ENCODE measurements around the gene ACTR5.

ACTR5 gene

DNA sequence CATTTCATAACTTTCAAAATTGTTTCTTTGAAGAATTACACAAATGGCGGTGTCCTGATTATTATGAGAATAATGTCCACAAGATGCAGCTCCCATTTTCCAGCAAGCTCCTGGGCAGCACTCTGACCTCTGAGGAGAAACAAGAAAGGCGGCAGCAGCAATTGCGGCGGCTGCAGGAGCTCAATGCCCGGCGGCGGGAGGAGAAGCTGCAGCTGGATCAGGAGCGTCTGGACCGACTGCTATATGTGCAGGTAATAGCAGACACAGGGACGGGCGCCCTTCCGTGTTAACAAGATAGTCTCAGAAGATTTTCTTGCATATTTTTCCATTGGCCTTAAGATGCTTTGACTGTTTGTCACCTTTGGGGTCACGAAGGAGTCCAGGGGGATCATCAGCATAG lies 6.7 kb downstream of the ACTR5 start:
- no peak for FAIRE-seq
- no peak for TF ChIP-seq POLR2A (IDR thresholded peaks at IDR 0.05; ENCODE audit: low read depth, low read length)
- no peak for TF ChIP-seq TAF1 (IDR thresholded peaks at IDR 0.05; ENCODE audit: borderline replicate concordance, low read depth, low read length)
- no peak for TF ChIP-seq POLR2AphosphoS5 (IDR thresholded peaks at IDR 0.05; ENCODE audit: low read depth, low read length)
- no peak for DNase-seq (ENCODE audit: insufficient read length)

DNA sequence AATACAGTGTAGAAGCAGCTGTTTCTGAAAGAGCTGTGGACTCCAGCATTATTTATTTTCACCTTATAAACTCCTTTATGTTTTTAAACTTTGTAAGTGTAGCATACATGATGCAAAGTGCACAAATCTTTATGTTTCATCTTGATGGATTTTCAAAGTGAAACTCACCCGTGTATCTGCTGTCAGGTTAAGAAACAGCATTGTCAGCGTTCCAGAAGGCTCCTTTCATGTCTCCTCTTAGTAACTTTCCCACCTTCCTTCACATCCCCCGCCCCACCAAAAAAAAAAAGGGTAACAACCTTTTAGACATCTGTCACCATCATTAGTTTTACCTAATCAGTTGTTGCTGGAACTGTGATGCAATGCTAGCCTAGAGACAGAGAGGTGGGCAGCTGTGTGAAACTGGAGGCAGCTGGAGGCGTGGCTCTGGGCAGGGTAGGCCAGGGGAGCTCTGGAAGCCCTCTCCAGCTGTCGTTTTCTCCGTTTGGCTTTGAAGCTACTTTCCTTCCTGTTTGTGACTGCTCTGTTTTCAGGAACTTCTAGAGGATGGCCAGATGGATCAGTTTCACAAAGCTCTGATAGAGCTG lies 7.2 kb downstream of the ACTR5 start:
- TF ChIP-seq TAF1 (IDR thresholded peaks at IDR 0.05; ENCODE audit: borderline replicate concordance, low read depth, low read length) (no peak), POLR2AphosphoS5 (IDR thresholded peaks at IDR 0.05; ENCODE audit: low read depth, low read length) (no peak), POLR2A (IDR thresholded peaks at IDR 0.05; ENCODE audit: low read depth, low read length) (no peak)
- no peak for FAIRE-seq
- no peak for DNase-seq (ENCODE audit: insufficient read length)

DNA sequence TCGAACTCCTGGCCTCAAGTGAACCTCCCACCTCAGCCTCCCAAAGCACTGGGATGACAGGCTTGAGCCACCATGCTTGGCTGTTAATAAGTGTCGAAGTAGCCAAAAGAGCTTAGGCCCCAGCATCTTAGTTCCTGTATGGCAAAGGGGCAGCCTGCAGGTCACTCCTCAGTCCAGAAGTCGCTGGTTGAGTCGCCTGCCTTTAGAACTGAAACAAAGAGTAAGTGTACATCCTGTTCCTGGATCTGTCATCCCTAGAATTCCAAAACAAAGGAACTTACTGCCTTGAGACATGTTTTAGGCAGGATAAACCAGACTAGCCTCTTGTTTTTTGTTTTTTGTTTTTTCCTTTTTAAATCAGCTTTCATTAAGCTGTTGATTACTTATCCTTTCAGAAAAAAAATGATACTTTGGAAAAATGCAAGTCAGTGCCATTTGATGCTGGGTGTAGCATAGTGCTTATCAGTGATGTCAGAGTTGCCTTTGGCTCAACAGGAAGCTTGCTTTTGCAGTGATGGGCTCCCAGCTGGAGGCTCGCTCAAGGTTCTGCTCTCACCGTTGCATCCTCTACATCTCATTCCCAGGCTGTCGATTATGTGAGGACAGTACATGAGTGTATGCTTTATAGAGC lies 9.0 kb downstream of the ACTR5 start:
- no peak for TF ChIP-seq POLR2A (IDR thresholded peaks at IDR 0.05; ENCODE audit: low read depth, low read length)
- TF ChIP-seq TAF1 (IDR thresholded peaks at IDR 0.05; ENCODE audit: borderline replicate concordance, low read depth, low read length) = no peak
- TF ChIP-seq POLR2AphosphoS5 (IDR thresholded peaks at IDR 0.05; ENCODE audit: low read depth, low read length) = no peak
- FAIRE-seq (no peak), DNase-seq (ENCODE audit: insufficient read length) (no peak)

DNA sequence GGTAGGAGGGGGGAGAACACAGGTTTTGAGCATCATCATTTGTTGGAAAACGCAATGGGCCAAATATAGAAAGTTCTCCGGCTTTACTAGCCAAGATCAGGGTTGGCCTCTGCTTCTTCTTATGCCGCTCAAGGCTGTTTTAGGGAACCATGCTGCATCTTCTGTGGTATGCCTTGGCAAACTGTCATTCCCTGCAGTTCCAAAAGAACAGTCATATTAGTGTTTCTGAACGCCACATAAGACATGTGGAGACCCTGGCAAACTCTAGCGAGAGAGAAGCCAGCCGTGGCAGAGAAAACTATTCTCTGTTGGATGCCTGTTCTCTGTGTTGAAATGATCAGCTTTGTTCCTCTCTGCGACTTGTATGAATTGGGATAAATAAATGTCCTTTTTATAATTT lies 10.8 kb downstream of the ACTR5 start:
- FAIRE-seq (no peak), DNase-seq (ENCODE audit: insufficient read length) (no peak)
- TF ChIP-seq POLR2AphosphoS5 (IDR thresholded peaks at IDR 0.05; ENCODE audit: low read depth, low read length) (no peak), TAF1 (IDR thresholded peaks at IDR 0.05; ENCODE audit: borderline replicate concordance, low read depth, low read length) (no peak), POLR2A (IDR thresholded peaks at IDR 0.05; ENCODE audit: low read depth, low read length) (no peak)

DNA sequence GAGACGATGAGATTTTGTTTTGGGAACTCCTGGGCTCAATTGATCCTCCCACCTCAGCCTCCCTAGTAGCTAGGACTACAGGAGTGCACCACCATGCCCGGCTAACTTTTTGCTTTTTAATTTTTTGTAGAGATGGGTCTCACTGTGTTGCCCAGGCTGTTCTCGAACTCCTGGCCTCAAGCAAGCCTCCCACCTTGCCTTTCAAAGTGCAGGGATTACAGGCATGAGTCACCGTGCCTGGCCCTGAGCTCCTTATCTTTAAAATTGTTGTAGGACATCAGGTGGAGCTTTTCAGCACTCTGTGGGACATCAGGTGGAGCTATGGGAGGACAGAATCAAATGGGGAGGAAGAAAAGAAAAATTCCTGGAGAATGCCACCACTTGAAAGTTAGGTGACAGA lies 12.7 kb downstream of the ACTR5 start:
- TF ChIP-seq TAF1 (IDR thresholded peaks at IDR 0.05; ENCODE audit: borderline replicate concordance, low read depth, low read length) = no peak
- no peak for TF ChIP-seq POLR2A (IDR thresholded peaks at IDR 0.05; ENCODE audit: low read depth, low read length)
- TF ChIP-seq POLR2AphosphoS5 (IDR thresholded peaks at IDR 0.05; ENCODE audit: low read depth, low read length) = no peak
- DNase-seq (ENCODE audit: insufficient read length) (no peak), FAIRE-seq (no peak)

DNA sequence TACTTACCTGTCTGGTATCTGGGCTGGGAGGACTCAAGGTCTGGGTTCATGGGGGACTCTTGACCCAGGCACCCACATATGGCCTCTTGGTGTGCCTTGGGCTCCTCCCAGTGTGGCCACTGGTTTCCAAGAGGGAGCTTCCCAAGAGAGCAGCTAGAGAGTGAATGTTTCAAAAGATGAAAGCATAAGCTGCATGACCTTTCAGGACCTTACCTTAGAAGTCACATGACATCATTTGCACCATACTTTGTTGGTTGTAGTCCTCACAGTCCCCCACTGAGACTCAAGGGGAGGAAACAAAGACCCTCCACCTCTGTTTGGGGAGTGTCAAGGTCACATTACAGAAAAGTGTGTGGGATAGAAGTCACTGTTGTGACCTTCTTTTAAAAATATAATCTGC lies 13.9 kb downstream of the ACTR5 start:
- TF ChIP-seq POLR2A (IDR thresholded peaks at IDR 0.05; ENCODE audit: low read depth, low read length) (no peak), TAF1 (IDR thresholded peaks at IDR 0.05; ENCODE audit: borderline replicate concordance, low read depth, low read length) (no peak), POLR2AphosphoS5 (IDR thresholded peaks at IDR 0.05; ENCODE audit: low read depth, low read length) (no peak)
- DNase-seq (ENCODE audit: insufficient read length) (no peak), FAIRE-seq (no peak)

DNA sequence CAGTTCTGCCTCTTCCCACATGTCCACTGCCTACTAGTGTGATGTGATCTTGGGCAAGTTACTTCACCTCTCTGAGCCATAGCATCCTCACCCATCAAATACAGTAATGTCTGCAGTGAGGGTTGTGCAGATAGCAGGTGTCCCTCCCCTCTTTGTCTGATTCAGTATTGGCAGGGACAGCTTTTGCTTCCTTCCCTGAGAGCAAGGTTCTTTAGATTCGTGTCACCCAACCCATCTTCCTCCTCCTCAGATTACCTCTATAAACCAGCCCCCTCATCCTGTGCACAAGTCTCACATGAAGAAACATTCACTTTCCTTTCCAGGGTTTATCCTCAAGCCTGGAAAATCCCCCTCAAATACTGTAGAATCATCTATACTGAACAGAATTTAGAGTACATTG lies 15.4 kb downstream of the ACTR5 start:
- DNase-seq (ENCODE audit: insufficient read length) (no peak), FAIRE-seq (no peak)
- TF ChIP-seq POLR2AphosphoS5 (IDR thresholded peaks at IDR 0.05; ENCODE audit: low read depth, low read length) = no peak
- no peak for TF ChIP-seq TAF1 (IDR thresholded peaks at IDR 0.05; ENCODE audit: borderline replicate concordance, low read depth, low read length)
- TF ChIP-seq POLR2A (IDR thresholded peaks at IDR 0.05; ENCODE audit: low read depth, low read length) = no peak

DNA sequence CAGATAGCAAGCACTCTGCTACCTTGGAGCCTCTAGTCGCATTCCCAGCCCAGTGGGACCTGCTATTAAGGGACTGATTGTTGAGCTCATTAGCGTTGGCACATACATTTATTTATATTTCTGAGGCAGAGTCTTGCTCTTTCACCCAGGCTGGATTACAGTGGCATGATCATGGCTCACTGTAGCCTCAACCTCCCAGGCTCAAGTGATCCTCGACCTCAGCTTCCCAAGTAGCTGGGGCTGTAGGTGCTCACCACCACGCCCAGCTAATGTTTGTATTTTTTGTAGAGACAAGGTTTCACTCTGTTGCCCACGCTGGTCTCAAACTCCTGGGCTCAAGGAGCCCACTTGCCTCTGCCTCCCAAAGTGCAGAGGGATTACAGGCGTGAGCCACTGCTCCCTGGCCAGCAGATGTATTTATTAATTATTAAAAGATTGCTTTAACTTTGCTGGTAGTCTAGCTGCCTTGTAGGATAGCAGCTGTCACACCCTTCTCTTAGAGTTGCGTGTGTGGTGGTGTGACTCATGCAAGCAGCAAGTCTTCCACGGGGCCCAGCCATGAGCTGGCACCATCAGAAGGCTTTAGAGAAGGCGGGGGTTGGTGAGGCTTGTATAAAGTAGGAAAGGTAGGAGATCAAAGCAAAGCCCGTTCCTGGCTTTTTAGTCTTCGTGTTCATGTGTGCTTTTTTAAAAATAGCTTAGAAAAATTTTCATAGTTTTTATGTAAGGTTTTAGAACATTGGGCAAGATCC lies 16.5 kb downstream of the ACTR5 start:
- DNase-seq (ENCODE audit: insufficient read length) (no peak), FAIRE-seq (no peak)
- no peak for TF ChIP-seq TAF1 (IDR thresholded peaks at IDR 0.05; ENCODE audit: borderline replicate concordance, low read depth, low read length)
- no peak for TF ChIP-seq POLR2AphosphoS5 (IDR thresholded peaks at IDR 0.05; ENCODE audit: low read depth, low read length)
- TF ChIP-seq POLR2A (IDR thresholded peaks at IDR 0.05; ENCODE audit: low read depth, low read length) = no peak

DNA sequence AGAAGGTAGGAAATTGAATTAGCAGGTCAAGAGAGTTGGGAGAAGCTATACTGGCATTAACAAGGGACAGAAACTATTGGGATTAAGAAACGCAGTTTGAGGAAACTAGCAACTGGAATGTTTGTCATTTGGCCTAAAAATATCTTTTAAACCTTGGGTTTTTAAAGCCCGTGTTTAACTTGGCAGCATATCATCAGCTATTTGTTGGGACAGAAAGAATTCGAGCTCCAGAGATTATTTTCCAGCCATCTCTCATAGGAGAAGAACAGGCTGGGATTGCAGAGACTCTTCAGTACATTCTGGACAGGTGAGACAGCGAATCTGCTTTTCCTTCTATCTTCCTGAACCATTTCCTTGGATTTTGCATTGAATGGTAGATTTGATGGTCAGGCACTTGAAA lies 17.8 kb downstream of the ACTR5 start:
- TF ChIP-seq TAF1 (IDR thresholded peaks at IDR 0.05; ENCODE audit: borderline replicate concordance, low read depth, low read length) (no peak), POLR2AphosphoS5 (IDR thresholded peaks at IDR 0.05; ENCODE audit: low read depth, low read length) (no peak), POLR2A (IDR thresholded peaks at IDR 0.05; ENCODE audit: low read depth, low read length) (no peak)
- peak; percentile 5 for FAIRE-seq
- no peak for DNase-seq (ENCODE audit: insufficient read length)

DNA sequence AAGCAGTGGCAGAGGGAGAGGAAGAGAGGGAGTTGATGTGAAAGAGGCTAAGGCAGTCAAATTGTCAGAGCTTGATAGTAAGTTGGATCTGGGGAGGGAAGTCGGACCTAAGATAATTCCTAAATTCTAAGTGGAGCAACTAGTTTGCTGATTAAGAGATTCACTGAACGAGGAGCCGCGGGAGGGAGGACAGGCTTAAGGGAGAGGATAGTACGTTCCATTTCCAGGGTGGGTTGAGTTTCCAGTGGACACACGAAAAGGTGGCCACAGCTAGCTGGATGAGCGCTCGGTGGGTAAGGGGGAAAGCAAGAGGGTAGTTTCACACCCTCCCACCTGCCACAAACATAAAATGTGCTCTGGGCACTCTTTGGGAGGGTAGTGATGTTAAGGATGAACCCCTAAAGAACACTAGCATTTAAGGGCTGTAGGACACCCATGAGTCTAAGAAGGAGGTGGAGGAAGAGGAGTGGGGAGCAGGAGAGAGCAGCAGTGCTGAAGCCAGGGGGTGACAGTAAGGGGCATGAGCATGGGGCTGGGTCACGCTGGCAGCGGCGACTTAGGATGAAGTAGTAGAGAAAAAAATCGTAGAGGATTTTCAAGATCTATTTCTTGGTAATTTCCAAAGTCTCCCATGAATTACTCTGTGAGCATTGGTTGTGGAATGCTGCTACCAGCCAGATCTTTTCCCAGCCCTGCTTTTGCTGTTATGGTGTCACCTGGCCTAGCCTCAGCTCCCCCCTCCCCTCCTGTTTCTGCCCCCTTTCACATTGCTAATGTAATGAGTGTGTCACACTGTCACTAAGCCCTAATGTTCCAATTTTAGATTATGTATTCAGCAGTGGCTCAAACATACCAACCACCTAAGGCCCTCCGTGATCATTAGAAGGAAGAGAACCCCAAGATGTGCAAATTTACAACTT lies 21.4 kb downstream of the ACTR5 start:
- FAIRE-seq = no peak
- DNase-seq (ENCODE audit: insufficient read length) = no peak

DNA sequence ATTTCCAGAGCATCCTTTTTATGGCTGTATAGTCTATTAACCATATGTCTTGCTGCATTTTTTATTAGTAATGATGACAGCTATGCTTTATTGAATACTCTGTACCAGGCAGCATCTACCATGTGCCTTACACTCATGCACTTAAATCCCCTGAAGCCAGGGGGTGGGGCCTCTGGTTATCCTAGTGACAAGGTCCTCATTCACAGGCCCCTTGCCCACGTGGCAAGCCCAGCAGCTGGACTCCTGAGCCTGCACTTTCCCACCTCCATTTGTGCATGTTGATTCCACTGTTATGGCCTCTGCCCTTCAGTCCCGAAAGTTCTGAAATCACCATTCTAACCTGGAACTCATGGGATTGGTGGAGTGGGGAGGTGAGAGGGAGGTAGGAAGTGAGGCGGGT lies 22.3 kb downstream of the ACTR5 start:
- FAIRE-seq = no peak
- TF ChIP-seq POLR2A (IDR thresholded peaks at IDR 0.05; ENCODE audit: low read depth, low read length) = no peak
- no peak for TF ChIP-seq TAF1 (IDR thresholded peaks at IDR 0.05; ENCODE audit: borderline replicate concordance, low read depth, low read length)
- TF ChIP-seq POLR2AphosphoS5 (IDR thresholded peaks at IDR 0.05; ENCODE audit: low read depth, low read length) = no peak
- no peak for DNase-seq (ENCODE audit: insufficient read length)

More for the DNA sequence above, 21.4 kb downstream of the ACTR5 start:
- no peak for TF ChIP-seq POLR2AphosphoS5 (IDR thresholded peaks at IDR 0.05; ENCODE audit: low read depth, low read length)
- TF ChIP-seq TAF1 (IDR thresholded peaks at IDR 0.05; ENCODE audit: borderline replicate concordance, low read depth, low read length) = no peak
- TF ChIP-seq POLR2A (IDR thresholded peaks at IDR 0.05; ENCODE audit: low read depth, low read length) = no peak

Measured in GM12892 (cell line).